Endothelial cell of hepatic sinusoid (primary cell): ENCODE measurements around the gene CTXND1.
"Not testable (repeated sequence)": the region's sequence is repeated elsewhere in the genome, so short reads cannot be mapped to it uniquely, and the experiment has no call there.

Source experiments
- in situ Hi-C: cut with HindIII; loops from 2 replicates; pipeline ENCODE4 v1.10.0; 2017; ENCODE audit warnings: low sequenced_read_pairs

Gene CTXND1

GRCh38 chr15:80252121-80252518 is at the start of gene CTXND1:
CTXND1 (minus strand) TSS chr15:80252213; CDS start chr15:80201949, 50,264 bp downstream.
- in situ Hi-C loops = no loop called here

GRCh38 chr15:80301472-80301871 is 49.5 kb upstream of the CTXND1 start:
- in situ Hi-C loops = no loop called here

GRCh38 chr15:80295777-80296176 is 43.8 kb upstream of the CTXND1 start:
- in situ Hi-C loops = not testable (repeated sequence)

DNA sequence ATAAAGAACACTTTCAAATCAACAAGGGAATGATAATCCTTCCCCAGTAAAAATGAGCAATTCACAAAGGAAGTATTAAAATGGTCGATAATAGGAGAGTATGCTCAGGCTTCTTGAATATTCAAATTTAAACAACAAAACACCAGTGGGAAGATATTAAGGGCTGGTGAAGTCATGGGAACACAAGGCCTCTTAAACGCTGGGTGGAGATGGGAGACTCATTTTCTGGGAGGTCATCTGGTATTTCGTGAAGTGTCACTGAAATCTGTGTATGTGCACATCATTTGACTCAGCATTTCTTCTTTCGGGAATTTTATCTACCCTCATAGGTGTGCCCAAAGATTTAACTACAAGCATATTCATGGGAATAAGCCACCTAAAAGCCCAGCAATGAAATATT is 40.1 kb upstream of the CTXND1 start:
- in situ Hi-C loops = no loop called here

GRCh38 chr15:80290891-80291290 is 38.9 kb upstream of the CTXND1 start:
- in situ Hi-C loops = not testable (repeated sequence)

- in situ Hi-C loops = no loop called here
Measured at GRCh38 chr15:80289528-80290495, 37.8 kb upstream of the CTXND1 start.

DNA sequence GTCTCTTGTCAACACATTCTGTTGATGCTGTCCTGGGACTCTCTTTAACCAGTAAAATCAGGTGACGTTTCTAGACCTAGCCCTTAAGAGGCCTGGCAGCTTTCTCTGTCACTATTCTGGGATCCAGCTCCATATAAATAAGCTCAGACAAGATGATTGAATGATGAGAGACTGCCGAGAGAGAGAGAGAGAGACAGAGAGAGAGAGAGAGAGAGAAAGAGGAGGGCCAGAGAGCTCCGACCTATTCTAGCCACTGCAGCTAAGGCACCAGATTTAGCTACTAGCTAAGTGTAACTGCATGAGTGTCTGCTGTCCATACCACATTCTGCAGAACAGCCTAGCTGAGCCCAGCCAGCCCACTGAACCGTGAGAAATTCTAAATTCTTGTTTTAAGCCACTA is 36.1 kb upstream of the CTXND1 start:
- in situ Hi-C loops = no loop called here

GRCh38 chr15:80286055-80286454 is 34.0 kb upstream of the CTXND1 start:
- in situ Hi-C loops = no loop called here

- in situ Hi-C loops = no loop called here
Measured at GRCh38 chr15:80285379-80285778, 33.4 kb upstream of the CTXND1 start.

GRCh38 chr15:80283531-80283930 is 31.5 kb upstream of the CTXND1 start:
- in situ Hi-C loops = no loop called here

GRCh38 chr15:80277147-80277546 is 25.1 kb upstream of the CTXND1 start:
- in situ Hi-C loops = no loop called here

GRCh38 chr15:80275961-80276360 is 23.9 kb upstream of the CTXND1 start:
- in situ Hi-C loops = no loop called here

DNA sequence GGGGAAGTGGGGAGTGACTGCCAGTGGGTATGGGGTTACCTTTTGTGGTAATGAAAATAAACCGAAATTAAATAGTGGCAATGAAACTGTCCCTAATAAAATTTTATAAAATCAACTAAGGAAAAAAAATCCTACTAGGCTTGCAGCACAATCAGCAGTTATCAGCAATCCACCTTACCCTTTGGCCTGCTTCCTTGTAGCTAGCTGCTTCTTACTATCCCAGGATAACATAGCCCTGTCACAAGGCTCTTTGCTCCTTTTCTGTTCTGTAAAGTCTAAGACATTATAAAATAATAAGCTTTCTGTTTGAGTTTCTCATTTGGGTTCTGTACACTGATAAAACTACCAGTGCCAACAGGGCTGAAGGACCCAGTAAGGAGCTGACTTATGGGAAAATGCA is 23.0 kb upstream of the CTXND1 start:
- in situ Hi-C loops = no loop called here

- in situ Hi-C loops = no loop called here
Measured at GRCh38 chr15:80274554-80274953, 22.5 kb upstream of the CTXND1 start.

- in situ Hi-C loops = no loop called here
Measured at GRCh38 chr15:80272987-80273386, 21.0 kb upstream of the CTXND1 start.

GRCh38 chr15:80270472-80270871 is 18.5 kb upstream of the CTXND1 start:
- in situ Hi-C loops = no loop called here

DNA sequence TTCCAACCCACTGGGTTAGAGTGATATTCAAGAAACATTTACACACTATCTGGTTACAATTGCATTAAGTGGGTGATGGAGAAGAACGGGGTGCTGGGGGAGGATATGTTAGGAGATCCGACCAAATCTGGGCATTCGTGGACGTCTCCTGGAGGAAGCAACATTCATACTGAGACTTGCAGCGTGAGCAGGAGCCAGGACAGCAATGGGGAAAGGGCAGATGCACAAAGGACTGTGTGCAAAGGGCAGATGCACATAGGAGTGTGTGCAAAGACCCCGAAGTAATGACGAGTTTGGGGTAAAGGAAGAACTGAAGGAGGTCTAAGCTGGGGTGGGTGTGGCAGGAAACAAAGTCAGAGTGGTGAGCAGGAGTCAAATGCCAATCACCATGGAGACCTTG is 16.1 kb upstream of the CTXND1 start:
- in situ Hi-C loops = no loop called here

GRCh38 chr15:80267658-80268057 is 15.6 kb upstream of the CTXND1 start:
- in situ Hi-C loops = no loop called here

GRCh38 chr15:80266745-80267144 is 14.7 kb upstream of the CTXND1 start:
- in situ Hi-C loops = no loop called here

GRCh38 chr15:80266113-80266512 is 14.1 kb upstream of the CTXND1 start:
- in situ Hi-C loops = no loop called here

DNA sequence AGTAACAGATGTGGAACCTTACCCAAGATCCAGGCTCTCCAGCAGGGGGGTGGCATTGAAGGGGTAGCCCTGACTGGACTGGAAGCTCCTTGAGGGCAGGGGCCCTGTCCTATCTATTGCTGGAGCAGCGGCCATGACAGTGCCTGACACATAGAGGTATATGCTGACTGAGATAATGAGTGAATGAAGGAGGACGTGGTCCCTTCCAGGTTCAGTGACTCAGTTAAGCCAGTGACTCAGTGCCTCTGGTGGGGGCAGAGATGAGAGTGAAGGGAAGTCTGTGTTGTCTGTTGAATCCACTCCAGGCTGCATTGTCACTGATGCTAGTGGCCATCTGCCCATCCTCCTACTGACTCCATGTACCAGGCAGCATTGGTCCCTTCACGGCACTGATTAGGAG is 13.0 kb upstream of the CTXND1 start:
- in situ Hi-C loops = no loop called here

GRCh38 chr15:80264031-80264430 is 12.0 kb upstream of the CTXND1 start:
- in situ Hi-C loops = no loop called here

DNA sequence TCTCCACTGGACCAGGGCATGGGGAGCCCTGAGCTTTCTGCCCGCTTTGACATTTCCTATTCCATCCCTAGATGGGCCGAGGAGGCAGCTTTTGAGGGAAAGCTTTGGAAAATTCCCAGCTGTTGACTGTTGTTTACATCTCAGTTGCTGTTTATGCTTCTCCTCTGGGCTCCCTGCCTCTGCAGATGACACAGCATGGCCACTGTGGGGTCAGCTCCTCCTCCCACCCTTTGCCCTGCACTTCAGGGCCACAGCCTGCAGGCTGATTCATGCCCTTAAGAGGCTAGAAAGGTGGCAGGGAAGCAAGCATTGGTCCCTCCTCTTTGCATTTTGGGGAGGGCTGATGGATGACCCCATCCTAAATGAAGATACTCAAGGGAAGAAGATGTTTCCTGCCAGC is 8.5 kb upstream of the CTXND1 start:
- in situ Hi-C loops = no loop called here
